ENCODE measurements around the gene EDN3.

Gene EDN3

GRCh38 chr20:59308493-59309201 lies 8.2 kb downstream of the EDN3 start:
- DNase-seq = no peak

DNA sequence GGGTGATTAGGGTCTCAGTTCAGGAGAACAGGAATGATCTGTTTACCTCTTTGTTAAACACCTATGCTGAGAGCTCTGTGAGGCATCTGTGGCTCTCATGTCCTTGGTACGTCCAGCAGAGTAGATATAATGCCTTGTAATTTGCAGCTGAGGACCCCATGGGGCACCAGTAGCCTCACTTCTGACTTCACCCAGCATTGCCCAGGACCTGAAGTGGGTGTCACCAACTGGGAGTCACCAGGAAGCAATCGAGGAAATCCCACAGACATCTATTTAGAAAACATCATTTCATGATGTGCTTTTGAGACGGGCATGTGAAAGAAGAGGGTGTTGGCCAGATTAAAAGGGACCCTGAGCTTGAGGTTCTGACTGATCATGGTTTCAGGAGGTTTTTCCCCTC lies 8.8 kb downstream of the EDN3 start:
- no peak for DNase-seq

GRCh38 chr20:59314997-59315396 lies 14.6 kb downstream of the EDN3 start:
- no peak for DNase-seq

GRCh38 chr20:59316911-59317731 lies 16.7 kb downstream of the EDN3 start:
- DNase-seq = no peak

DNA sequence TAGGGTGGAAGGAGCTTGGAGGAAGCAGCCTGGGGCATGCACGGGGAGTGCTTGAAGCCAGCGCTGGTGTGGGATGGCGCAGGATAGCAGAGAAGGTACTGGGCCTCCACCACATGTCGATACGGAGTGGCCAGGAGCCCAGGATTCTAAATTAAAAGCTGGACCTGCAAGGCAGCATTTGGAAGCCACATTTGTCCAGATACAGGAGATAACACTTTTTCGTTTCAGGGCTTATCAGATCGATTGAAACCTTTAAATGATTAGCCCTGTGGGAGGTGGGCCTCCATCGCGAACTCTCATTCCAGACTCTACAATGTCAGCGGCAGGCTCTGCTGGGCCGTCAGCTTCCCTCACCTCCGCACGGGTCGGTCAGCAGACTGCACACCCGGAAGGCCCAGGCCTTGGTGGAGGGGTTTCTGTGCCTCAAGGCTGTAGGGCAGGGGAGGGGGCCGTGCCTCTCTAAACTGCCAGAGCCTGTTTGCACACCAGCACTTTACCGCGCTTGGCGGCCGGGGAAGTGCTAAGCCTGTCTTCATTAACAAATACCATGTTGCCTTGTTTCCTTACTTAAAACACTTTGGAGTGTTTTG lies 17.9 kb downstream of the EDN3 start:
- DNase-seq = no peak

- DNase-seq = no peak
Measured at GRCh38 chr20:59318803-59319202, 18.4 kb downstream of the EDN3 start.

GRCh38 chr20:59320426-59320825 lies 20.0 kb downstream of the EDN3 start:
- DNase-seq = no peak

DNA sequence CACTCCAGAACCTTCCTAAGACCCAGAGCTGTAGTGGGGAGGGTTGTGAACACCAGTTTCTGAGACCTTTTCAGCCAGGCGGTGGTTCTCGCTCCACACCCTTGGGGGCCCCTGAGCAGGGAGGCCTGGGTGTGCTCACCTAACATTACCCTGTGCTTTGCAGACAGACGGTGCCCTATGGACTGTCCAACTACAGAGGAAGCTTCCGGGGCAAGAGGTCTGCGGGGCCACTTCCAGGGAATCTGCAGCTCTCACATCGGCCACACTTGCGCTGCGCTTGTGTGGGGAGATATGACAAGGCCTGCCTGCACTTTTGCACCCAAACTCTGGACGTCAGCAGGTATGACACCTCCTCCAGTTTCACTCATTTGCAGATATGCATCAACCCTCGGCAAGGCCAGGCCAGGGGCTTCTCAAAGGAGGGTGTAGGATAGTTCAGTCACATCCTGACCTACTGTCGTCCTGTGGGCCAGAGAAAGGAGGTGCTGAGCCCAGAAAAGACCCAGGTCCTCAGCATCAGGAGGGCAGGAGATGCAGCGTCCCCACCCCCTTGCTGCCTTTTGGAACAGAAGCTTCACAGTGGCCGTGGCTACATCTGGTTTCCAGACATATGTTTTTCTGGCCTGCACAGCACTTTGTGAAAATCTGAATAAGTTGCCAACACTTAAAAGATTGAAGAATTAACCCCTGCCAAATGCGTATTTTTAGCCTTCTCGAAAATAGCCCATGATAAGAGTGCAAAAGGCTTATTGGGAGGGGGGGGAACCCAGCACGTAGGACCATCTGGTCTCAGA lies 20.6 kb downstream of the EDN3 start:
- no peak for DNase-seq

DNA sequence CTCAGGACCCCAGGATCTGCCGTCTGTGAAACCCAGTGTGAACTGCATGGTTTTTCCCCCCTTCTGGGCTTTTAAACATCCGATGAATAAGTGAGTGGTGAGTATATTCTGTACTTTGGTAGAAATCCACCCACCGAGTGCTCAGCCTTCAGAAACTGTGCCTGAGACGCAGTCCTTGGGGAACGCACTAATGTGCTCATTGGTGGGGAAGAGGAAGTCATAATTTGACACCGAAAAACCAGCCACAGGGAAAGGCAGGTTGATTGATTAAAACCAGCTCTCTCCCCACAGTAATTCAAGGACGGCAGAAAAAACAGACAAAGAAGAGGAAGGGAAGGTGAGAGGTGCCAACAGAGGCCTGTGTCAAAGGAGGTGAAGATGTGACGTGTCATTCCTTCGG lies 21.7 kb downstream of the EDN3 start:
- peak; percentile 74 for DNase-seq

DNA sequence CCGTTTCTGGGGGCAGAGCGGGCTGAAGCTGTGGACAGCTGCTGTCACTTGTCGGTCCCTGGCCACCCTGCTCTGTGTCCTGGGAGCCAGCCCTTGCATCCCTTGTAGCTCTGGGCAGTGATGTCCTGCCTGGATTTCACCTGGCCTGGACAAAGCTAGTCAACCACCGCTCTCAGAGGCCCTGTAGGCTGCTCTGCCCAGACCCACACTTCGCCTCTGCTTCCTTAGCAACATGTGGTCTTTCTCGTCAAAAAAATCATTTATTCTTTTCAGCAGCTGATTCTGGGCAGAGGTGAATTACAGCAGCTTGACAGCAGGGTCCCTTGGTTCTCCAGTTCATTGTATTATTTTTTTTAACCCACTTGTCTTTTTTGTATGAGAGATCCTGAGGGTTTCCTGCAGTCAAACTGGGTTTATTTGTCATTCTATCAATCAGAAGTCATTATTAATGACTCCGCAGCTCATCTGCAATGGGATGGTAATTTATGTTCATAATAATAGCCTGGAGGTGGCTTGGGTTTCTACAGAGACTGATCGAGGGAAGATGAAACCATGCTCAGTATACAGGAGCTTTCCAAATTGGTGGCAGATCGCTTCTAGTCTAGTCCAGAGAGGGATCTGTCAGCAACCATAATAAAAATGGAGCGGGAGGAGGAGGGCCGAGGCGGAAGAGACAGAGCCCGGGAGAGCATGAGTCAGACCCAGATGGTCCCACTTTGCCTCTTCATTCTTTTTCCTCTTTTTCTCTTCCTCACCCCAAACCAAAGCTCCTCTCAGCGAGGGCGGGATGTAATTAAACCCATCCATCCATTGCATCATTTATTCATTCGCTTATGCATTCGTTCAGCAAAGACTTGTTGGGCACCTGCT lies 22.4 kb downstream of the EDN3 start:
- peak; percentile 85 for DNase-seq

DNA sequence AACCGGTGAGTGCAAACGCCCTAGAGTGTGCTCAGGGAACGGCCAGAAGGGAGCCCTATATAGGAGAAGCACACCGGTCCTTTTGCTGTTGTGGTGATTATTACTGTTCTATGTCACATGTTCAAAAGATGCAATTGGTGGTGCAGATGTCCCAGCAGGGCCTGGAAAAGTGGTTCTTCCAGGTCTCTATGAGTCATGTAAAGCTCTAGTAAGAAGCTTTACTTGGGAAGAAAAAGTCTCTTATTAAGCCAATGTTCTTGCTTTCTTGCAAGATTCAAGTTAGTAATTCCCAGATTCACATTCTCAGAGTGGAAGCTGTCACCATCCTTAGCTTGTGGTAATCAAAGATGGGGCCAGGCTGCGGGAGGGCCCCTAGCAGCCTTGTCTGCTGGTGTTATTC lies 23.3 kb downstream of the EDN3 start:
- peak; percentile 70 for DNase-seq

DNA sequence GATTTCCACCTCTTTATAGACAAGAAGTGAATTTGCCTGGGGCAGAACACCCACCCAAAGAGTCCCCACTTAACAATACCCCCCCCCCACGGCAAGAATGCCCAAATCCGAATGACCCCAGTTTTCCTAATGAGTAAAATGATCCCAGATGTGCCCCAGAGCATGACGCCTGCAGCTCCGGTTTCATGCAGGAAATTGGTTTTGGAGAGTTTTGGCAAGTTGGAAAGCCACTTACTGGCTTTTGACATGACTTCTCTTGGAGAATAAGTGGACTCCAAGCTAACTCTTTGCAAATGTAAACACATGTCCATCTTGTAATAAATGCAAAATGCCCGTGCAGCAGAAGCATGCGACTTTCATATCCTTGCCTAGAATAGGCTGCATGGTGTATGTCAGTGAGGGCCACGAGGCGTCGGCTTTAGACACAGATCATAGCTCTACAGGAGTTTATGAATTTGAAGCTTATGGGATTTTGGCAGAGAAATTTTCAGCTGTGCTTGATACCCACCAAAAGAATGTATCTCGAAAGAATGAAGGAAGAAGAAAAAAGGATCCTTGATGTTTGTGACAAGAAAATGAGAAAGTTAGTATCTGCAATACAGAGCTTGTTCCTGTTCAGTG lies 24.2 kb downstream of the EDN3 start:
- DNase-seq = peak; percentile 73

- peak; percentile 71 for DNase-seq
Measured at GRCh38 chr20:59325142-59325523, 24.7 kb downstream of the EDN3 start.

DNA sequence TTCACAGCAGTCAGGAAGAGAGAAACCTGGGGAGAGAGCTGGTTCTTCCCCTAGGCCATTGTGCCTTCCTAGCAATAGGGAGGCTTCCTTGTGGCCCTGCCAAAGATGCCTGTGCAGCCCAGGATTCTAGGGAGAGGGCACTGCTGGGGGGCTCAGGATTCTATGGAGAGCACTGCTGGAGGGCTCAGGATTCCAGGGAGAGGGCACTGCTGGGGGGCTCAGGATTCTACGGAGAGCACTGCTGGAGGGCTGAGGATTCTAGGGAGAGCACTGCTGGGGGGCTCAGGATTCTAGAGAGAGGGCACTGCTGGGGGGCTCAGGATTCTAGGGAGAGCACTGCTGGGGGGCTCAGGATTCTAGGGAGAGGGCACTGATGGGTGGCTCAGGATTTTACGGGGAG lies 25.8 kb downstream of the EDN3 start:
- no peak for DNase-seq

GRCh38 chr20:59328071-59328470 lies 27.7 kb downstream of the EDN3 start:
- DNase-seq = no peak

GRCh38 chr20:59331721-59332329 lies 31.4 kb downstream of the EDN3 start:
- DNase-seq = no peak

- no peak for DNase-seq
Measured at GRCh38 chr20:59333260-59333845, 32.9 kb downstream of the EDN3 start.

- no peak for DNase-seq
Measured at GRCh38 chr20:59333951-59334350, 33.5 kb downstream of the EDN3 start.

DNA sequence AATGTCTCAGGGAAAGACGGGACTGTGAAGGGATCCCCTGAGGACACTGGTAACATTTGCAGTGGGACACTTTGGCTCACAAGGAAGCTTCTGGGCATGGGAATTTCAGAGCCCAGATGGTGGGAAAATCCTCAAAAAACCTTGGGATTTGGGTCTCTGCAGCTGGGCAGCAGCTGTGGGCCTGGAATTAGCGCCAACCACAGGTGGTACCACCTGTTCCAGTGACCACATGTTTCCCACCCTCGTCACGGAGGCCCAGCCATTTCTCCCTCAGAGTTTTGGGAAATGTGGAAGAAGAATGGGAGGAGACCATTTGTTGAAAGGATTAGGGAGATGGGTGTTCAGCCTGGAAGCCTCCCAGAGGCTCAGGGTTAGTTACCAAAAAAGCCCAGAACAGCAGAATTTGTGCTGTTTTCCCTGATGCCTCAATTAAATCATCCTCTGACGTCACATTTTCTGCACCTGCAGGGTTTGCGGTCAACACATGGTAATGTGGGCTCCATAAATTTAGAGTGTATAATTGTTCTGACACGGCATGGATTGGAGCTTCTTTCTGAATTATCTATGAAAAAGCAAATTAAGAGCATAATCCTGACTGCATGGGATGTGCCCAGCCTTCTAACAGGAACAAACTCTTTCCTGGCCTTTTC lies 34.4 kb downstream of the EDN3 start:
- no peak for DNase-seq

DNA sequence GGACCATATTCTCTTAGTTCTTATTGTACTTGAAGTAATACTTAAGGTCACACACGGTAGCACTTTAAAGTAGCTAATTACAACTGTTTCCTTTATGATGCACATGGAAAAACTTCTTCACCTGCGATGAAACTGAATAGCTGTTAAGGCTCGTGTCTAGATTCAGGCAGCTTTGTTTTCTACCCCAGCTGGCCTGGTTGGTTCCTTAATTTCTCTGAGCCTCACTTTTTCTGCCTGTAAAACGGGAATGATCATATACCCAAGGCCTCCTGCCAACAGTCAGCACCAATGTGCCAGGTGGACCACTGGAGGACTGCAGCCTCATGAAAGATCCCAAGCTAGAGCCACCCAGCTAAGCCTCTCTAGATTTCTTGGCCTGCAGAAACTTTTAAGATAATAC lies 35.0 kb downstream of the EDN3 start:
- DNase-seq = no peak

All from fibroblast of skin of right quadriceps (primary cell).